Measurements from ENCODE around the gene SEZ6. TPM values are rescaled to one million over a fixed set of nuclear protein-coding genes. Genes with fewer than 3 reads are reported as not detected.

SEZ6 gene
- total and polyA plus RNA-seq, 4 donors = 0.07 to 0.54 (median 0.18) TPM; not detected in 1

GRCh38 chr17:28948342-28948741 is 57.5 kb downstream of the SEZ6 start:
- H3K4me1 ChIP-seq (ENCODE audit: control insufficient read depth in 5 of 5, insufficient read depth in 5 of 5, low read length in 5 of 5) = peaks cover 0 to 34% (median 25%) of the 10 kb centered on the region in 5 donors

DNA sequence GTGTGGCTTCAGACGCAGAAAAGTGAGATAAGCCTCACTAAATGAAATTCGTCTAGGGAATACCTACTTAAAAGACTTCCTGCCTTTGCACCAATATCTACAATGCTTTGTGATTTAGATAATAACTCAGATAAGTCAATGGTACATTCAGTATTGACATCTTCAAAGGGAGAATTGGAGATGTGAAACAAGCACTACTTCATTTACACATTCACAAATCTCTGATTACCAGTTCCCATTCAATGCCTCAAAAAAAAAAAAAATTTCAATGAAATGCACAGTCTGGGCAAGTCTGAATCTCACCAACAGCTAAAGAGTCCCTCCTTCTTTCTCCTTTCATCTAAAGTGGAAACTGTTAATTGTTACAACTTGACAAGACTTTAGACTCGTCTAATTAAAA is 58.2 kb downstream of the SEZ6 start:
- WGBS, 2 donors = 44 to 63% methylated on average over 3 of the region's 3 CpGs
- Histone ChIP-seq H3K9ac (ENCODE audit: insufficient read depth in 1 of 2, low read length in 2 of 2) (peak overlapping the region in 1 of 2 donors; percentile 35), H3K4me1 (ENCODE audit: control insufficient read depth in 5 of 5, insufficient read depth in 5 of 5, low read length in 5 of 5) (peaks cover 0 to 32% (median 22%) of the 10 kb centered on the region in 5 donors), H3K4me3 (no peak overlapping the region), H3K36me3 (ENCODE audit: control insufficient read depth in 4 of 4, insufficient read depth in 4 of 4, low read length in 4 of 4) (peaks cover 0 to 7% (median 2%) of the 10 kb centered on the region in 4 donors), H3K27me3 (ENCODE audit: control insufficient read depth in 3 of 3, insufficient read depth in 3 of 3, low read length in 2 of 3) (no peaks in the 10 kb centered on the region), H3K27ac (ENCODE audit: low read depth in 1 of 2, low read length in 1 of 2) (no peak overlapping the region), H3K9me3 (ENCODE audit: control insufficient read depth in 4 of 4, insufficient read depth in 3 of 4, low read length in 3 of 4) (no peaks in the 10 kb centered on the region)
- ATAC-seq (ENCODE audit: insufficient read depth, low FRiP score) (no peak), DNase-seq (no peak)
- no peak for TF ChIP-seq CTCF (IDR thresholded peaks at IDR 0.05; ENCODE audit: control extremely low read depth, extremely low read depth)

More at GRCh38 chr17:28948342-28948741, 57.5 kb downstream of the SEZ6 start:
- H3K9ac ChIP-seq (ENCODE audit: insufficient read depth in 1 of 2, low read length in 2 of 2) = peak overlapping the region; percentile 48 to 80
- no peak overlapping the region for H3K4me3 ChIP-seq
- no peak for ATAC-seq (ENCODE audit: insufficient read depth, low FRiP score)
- peak overlapping the region; percentile 95 to 98 for H3K27ac ChIP-seq (ENCODE audit: low read depth in 1 of 2, low read length in 1 of 2)
- no peaks in the 10 kb centered on the region for H3K27me3 ChIP-seq (ENCODE audit: control insufficient read depth in 3 of 3, insufficient read depth in 3 of 3, low read length in 2 of 3)
- WGBS, 2 donors = 17 to 20% methylated on average over 4 of the region's 4 CpGs
- no peaks in the 10 kb centered on the region for H3K9me3 ChIP-seq (ENCODE audit: control insufficient read depth in 4 of 4, insufficient read depth in 3 of 4, low read length in 3 of 4)
- H3K36me3 ChIP-seq (ENCODE audit: control insufficient read depth in 4 of 4, insufficient read depth in 4 of 4, low read length in 4 of 4) = peaks cover 0 to 7% (median under 1%) of the 10 kb centered on the region in 4 donors
- no peak for DNase-seq
- TF ChIP-seq CTCF (IDR thresholded peaks at IDR 0.05; ENCODE audit: control extremely low read depth, extremely low read depth) = no peak

DNA sequence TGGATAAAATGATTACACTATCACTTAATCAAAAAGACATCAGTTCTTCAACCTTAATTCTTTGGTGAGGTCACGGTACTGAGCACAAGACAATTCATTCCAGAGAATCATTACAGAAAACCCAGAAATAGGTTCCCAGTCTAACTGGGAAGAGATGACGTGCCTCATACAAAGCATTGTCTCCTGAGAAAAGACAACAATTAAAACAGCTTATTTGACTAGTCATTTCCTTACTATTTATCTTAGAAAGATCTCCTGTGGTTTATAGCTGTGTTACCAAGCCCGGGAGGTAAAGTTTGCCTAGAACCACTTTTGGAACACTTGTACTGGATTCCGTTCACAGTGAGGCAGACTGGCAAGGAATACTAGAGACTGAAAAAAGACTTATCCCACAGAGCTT is 59.6 kb downstream of the SEZ6 start:
- ATAC-seq (ENCODE audit: insufficient read depth, low FRiP score) (no peak), DNase-seq (no peak)
- H3K9me3 ChIP-seq (ENCODE audit: control insufficient read depth in 4 of 4, insufficient read depth in 3 of 4, low read length in 3 of 4) = no peaks in the 10 kb centered on the region
- H3K27me3 ChIP-seq (ENCODE audit: control insufficient read depth in 3 of 3, insufficient read depth in 3 of 3, low read length in 2 of 3) = no peaks in the 10 kb centered on the region
- H3K4me1 ChIP-seq (ENCODE audit: control insufficient read depth in 5 of 5, insufficient read depth in 5 of 5, low read length in 5 of 5) = peaks cover 0 to 32% (median 21%) of the 10 kb centered on the region in 5 donors
- TF ChIP-seq CTCF (IDR thresholded peaks at IDR 0.05; ENCODE audit: control extremely low read depth, extremely low read depth) = no peak
- peaks cover 0 to 7% (median 2%) of the 10 kb centered on the region in 4 donors for H3K36me3 ChIP-seq (ENCODE audit: control insufficient read depth in 4 of 4, insufficient read depth in 4 of 4, low read length in 4 of 4)
- H3K4me3 ChIP-seq = no peak overlapping the region
- H3K27ac ChIP-seq (ENCODE audit: low read depth in 1 of 2, low read length in 1 of 2) = no peak overlapping the region
- no peak overlapping the region for H3K9ac ChIP-seq (ENCODE audit: insufficient read depth in 1 of 2, low read length in 2 of 2)
- 40 to 50% methylated on average over 4 of the region's 4 CpGs for WGBS, 2 donors

Measured in lung (tissue), 12 donors.